Dendritic cell treated with granulocyte-macrophage colony-stimulating factor and Interleukin-4, amounts not matched to agents 40 ng/mL and 50 ng/mL, for 4 days (primary cell): ENCODE data around the gene AIM2.
"Not testable (repeated sequence)": the region's sequence is repeated elsewhere in the genome, so short reads cannot be mapped to it uniquely, and the experiment has no call there.

Source experiments
- H3K27ac Mint-ChIP-seq: one replicate; pipeline ENCODE4 v1.8.0; 2022; ENCODE audit warnings: mild to moderate bottlenecking, mixed read lengths
- H3K27me3 Mint-ChIP-seq: one replicate; pipeline ENCODE4 v1.8.0; 2022; ENCODE audit warnings: mild to moderate bottlenecking, mixed read lengths
- H3K36me3 Mint-ChIP-seq: one replicate; pipeline ENCODE4 v1.8.0; 2022; ENCODE audit warnings: low read depth, mixed read lengths
- H3K4me1 Mint-ChIP-seq: one replicate; pipeline ENCODE4 v1.8.0; 2022; ENCODE audit warnings: low read depth, mixed read lengths
- H3K4me3 Mint-ChIP-seq: one replicate; pipeline ENCODE4 v1.8.0; 2022; ENCODE audit warnings: mild to moderate bottlenecking, moderate library complexity, mixed read lengths
- H3K9me3 Mint-ChIP-seq: one replicate; pipeline ENCODE4 v1.8.0; 2022; ENCODE audit warnings: mixed read lengths
- intact Hi-C: fragments of 100-400 bp; cut with micrococcal nuclease; formaldehyde crosslinking; loops from one replicate; pipeline ENCODE4 v1.15.0; 2022

Gene AIM2

GRCh38 chr1:159065106-159065505, 11.5 kb downstream of the AIM2 start:
- Mint-ChIP-seq H3K27me3 (no peaks in the 10 kb centered on the region), H3K4me3 (no peak overlapping the region), H3K36me3 (no peaks in the 10 kb centered on the region), H3K27ac (no peak overlapping the region), H3K4me1 (peaks cover 38% of the 10 kb centered on the region), H3K9me3 (no peaks in the 10 kb centered on the region)
- intact Hi-C loops, result loop anchor here (5.0 kb wide), 1 partner anchor 48 kb away; no protein-coding TSS in a partner anchor

GRCh38 chr1:159058751-159059150, 17.8 kb downstream of the AIM2 start:
- intact Hi-C loops, result no loop called here
- Mint-ChIP-seq H3K27me3 (no peaks in the 10 kb centered on the region), H3K36me3 (peaks cover 32% of the 10 kb centered on the region), H3K27ac (no peak overlapping the region), H3K9me3 (no peaks in the 10 kb centered on the region), H3K4me1 (peaks cover 33% of the 10 kb centered on the region), H3K4me3 (no peak overlapping the region)

- intact Hi-C loops, result no loop called here
- peaks cover 45% of the 10 kb centered on the region for H3K4me1 Mint-ChIP-seq
Observed at GRCh38 chr1:159056069-159056698, 20.4 kb downstream of the AIM2 start.

GRCh38 chr1:159055181-159055641, 21.4 kb downstream of the AIM2 start:
- Mint-ChIP-seq H3K9me3 (no peaks in the 10 kb centered on the region), H3K4me3 (no peak overlapping the region), H3K27ac (peak overlapping the region; percentile 18), H3K36me3 (peaks cover 67% of the 10 kb centered on the region), H3K27me3 (no peaks in the 10 kb centered on the region), H3K4me1 (peaks cover 41% of the 10 kb centered on the region)
- intact Hi-C loops, result loop anchor here (2.0 kb wide), 1 partner anchor 34 kb away; no protein-coding TSS in a partner anchor

More at GRCh38 chr1:159056069-159056698, 20.4 kb downstream of the AIM2 start:
- H3K36me3 Mint-ChIP-seq, result peaks cover 58% of the 10 kb centered on the region
- peak overlapping the region; percentile 18 for H3K27ac Mint-ChIP-seq
- H3K4me3 Mint-ChIP-seq, result no peak overlapping the region
- no peaks in the 10 kb centered on the region for H3K9me3 Mint-ChIP-seq
- no peaks in the 10 kb centered on the region for H3K27me3 Mint-ChIP-seq

GRCh38 chr1:159054427-159054826, 22.1 kb downstream of the AIM2 start:
- intact Hi-C loops, result loop anchor here (2.0 kb wide), 1 partner anchor 34 kb away; no protein-coding TSS in a partner anchor
- Mint-ChIP-seq H3K27ac (peak overlapping the region; percentile 61), H3K4me1 (peaks cover 34% of the 10 kb centered on the region), H3K9me3 (no peaks in the 10 kb centered on the region), H3K36me3 (peaks cover 75% of the 10 kb centered on the region), H3K27me3 (no peaks in the 10 kb centered on the region), H3K4me3 (no peak overlapping the region)

GRCh38 chr1:159051436-159051835, 25.1 kb downstream of the AIM2 start:
- Mint-ChIP-seq H3K4me1 (peaks cover 34% of the 10 kb centered on the region), H3K27ac (no peak overlapping the region), H3K27me3 (no peaks in the 10 kb centered on the region), H3K36me3 (peaks cover 99% of the 10 kb centered on the region), H3K9me3 (no peaks in the 10 kb centered on the region), H3K4me3 (no peak overlapping the region)
- intact Hi-C loops, result no loop called here

- H3K4me1 Mint-ChIP-seq, intact Hi-C loops, H3K9me3 Mint-ChIP-seq, H3K27ac Mint-ChIP-seq, H3K4me3 Mint-ChIP-seq, H3K27me3 Mint-ChIP-seq: not testable (repeated sequence)
- peaks cover 94% of the 10 kb centered on the region for H3K36me3 Mint-ChIP-seq
Observed at GRCh38 chr1:159046486-159046885, 30.1 kb downstream of the AIM2 start.

GRCh38 chr1:159040893-159041724, 35.5 kb downstream of the AIM2 start:
- Mint-ChIP-seq H3K4me3 (no peak overlapping the region), H3K4me1 (peaks cover 5% of the 10 kb centered on the region), H3K27ac (no peak overlapping the region), H3K9me3 (no peaks in the 10 kb centered on the region), H3K36me3 (peaks cover 86% of the 10 kb centered on the region), H3K27me3 (no peaks in the 10 kb centered on the region)
- intact Hi-C loops, result no loop called here

GRCh38 chr1:159040206-159040605, 36.4 kb downstream of the AIM2 start:
- intact Hi-C loops, result no loop called here
- H3K9me3 Mint-ChIP-seq, result no peaks in the 10 kb centered on the region
- H3K4me3 Mint-ChIP-seq, result no peak overlapping the region
- H3K27ac Mint-ChIP-seq, result no peak overlapping the region
- peaks cover 88% of the 10 kb centered on the region for H3K36me3 Mint-ChIP-seq
- H3K4me1 Mint-ChIP-seq, result peaks cover 5% of the 10 kb centered on the region
- H3K27me3 Mint-ChIP-seq, result no peaks in the 10 kb centered on the region

GRCh38 chr1:159030877-159031447, 45.6 kb downstream of the AIM2 start:
- intact Hi-C loops, result no loop called here
- Mint-ChIP-seq H3K27me3 (no peaks in the 10 kb centered on the region), H3K36me3 (peaks cover 98% of the 10 kb centered on the region), H3K9me3 (no peaks in the 10 kb centered on the region), H3K27ac (no peak overlapping the region), H3K4me1 (peaks cover 57% of the 10 kb centered on the region), H3K4me3 (no peak overlapping the region)

GRCh38 chr1:159030311-159030710, 46.3 kb downstream of the AIM2 start:
- Mint-ChIP-seq H3K4me3 (no peak overlapping the region), H3K4me1 (peaks cover 64% of the 10 kb centered on the region), H3K9me3 (no peaks in the 10 kb centered on the region), H3K27me3 (no peaks in the 10 kb centered on the region), H3K36me3 (peaks cover 98% of the 10 kb centered on the region), H3K27ac (no peak overlapping the region)
- intact Hi-C loops, result no loop called here

GRCh38 chr1:159026841-159027240, 49.7 kb downstream of the AIM2 start:
- H3K4me1 Mint-ChIP-seq, result peaks cover 74% of the 10 kb centered on the region
- intact Hi-C loops, H3K27ac Mint-ChIP-seq, H3K27me3 Mint-ChIP-seq, H3K4me3 Mint-ChIP-seq, H3K9me3 Mint-ChIP-seq: not testable (repeated sequence)
- H3K36me3 Mint-ChIP-seq, result peaks cover 98% of the 10 kb centered on the region

GRCh38 chr1:159025043-159025442, 51.5 kb downstream of the AIM2 start:
- Mint-ChIP-seq H3K27ac (no peak overlapping the region), H3K4me1 (peaks cover 61% of the 10 kb centered on the region), H3K4me3 (no peak overlapping the region), H3K27me3 (no peaks in the 10 kb centered on the region), H3K36me3 (peaks cover 98% of the 10 kb centered on the region), H3K9me3 (no peaks in the 10 kb centered on the region)
- intact Hi-C loops, result no loop called here

- intact Hi-C loops, result no loop called here
- Mint-ChIP-seq H3K27ac (no peak overlapping the region), H3K9me3 (no peaks in the 10 kb centered on the region), H3K27me3 (no peaks in the 10 kb centered on the region), H3K4me1 (peaks cover 61% of the 10 kb centered on the region), H3K36me3 (peaks cover 98% of the 10 kb centered on the region), H3K4me3 (no peak overlapping the region)
Observed at GRCh38 chr1:159023723-159024122, 52.8 kb downstream of the AIM2 start.
